ENCODE results near the gene LIPE. TPM values are rescaled to one million over a fixed set of nuclear protein-coding genes. Genes with fewer than 3 reads are reported as not detected.

LIPE gene
- polyA plus RNA-seq, 5 donors, result 7.3 to 11.7 (median 9.4) TPM

- DNase-seq, result no peak
These were observed 38.2 kb downstream of the LIPE start for GRCh38 chr19:42388851-42389489.

- DNase-seq, result peak in 1 of 2 donors; percentile 30
These were observed 40.0 kb downstream of the LIPE start for GRCh38 chr19:42386974-42387707.

GRCh38 chr19:42380155-42380554, 47.0 kb downstream of the LIPE start:
- DNase-seq, result no peak

- no peak for DNase-seq
These were observed 48.7 kb downstream of the LIPE start for GRCh38 chr19:42378225-42379215.

- no peak for DNase-seq
These were observed 51.0 kb downstream of the LIPE start for GRCh38 chr19:42376177-42376555.

- DNase-seq, result no peak
These were observed 51.6 kb downstream of the LIPE start for GRCh38 chr19:42375415-42376176.

GRCh38 chr19:42374826-42375376, 52.3 kb downstream of the LIPE start:
- no peak for DNase-seq

DNA sequence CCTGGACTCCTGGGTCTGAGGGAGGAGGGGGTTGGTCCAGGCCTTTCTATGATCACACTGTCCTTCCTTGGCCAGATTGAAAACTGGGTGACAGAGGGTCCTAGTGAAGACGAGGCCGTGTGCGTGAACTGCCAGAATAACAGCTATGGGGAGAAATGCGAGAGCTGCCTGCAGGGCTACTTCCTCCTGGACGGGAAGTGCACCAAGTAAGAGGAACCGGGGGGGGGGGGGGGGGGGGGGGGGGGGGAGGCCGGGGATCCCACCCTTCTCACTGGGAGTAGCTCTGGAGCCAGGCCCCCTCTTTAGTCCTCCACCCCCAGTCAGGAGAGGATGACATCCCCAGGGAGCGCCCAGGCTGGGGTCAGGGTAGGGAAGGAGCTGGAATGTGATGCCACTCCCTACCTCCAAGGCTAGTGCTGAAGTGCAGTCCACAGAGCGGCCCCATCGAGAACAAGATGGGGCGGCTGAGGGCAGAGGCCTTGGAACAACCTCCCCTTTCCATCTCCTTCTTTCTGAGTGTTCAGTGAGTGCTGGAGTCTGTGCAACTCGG, 56.5 kb downstream of the LIPE start:
- peak in 1 of 2 donors; percentile 21 for DNase-seq

DNA sequence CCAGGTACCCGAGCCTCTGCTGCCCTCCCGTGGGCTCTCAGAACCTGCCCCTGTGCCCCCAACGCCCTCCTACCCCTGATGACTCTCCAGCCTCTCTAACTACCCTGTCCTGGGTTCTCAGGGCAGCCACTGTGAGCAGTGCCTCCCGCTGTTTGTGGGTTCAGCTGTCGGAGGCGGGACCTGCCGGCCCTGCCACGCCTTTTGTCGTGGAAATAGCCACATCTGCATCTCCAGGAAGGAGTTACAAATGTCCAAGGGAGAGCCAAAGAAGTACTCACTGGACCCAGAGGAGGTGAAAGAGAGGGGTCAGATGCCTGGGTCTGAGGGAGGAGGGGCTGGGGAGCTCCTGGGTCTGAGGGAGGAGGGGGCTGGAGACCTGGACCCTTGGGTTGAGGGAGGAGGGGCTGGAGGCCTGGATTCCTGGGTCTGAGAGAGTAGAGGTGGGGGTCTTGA, 57.1 kb downstream of the LIPE start:
- no peak for DNase-seq

GRCh38 chr19:42369433-42370067, 57.6 kb downstream of the LIPE start:
- DNase-seq, result no peak

- DNase-seq, result no peak
These were observed 58.4 kb downstream of the LIPE start for GRCh38 chr19:42368765-42369164.

DNA sequence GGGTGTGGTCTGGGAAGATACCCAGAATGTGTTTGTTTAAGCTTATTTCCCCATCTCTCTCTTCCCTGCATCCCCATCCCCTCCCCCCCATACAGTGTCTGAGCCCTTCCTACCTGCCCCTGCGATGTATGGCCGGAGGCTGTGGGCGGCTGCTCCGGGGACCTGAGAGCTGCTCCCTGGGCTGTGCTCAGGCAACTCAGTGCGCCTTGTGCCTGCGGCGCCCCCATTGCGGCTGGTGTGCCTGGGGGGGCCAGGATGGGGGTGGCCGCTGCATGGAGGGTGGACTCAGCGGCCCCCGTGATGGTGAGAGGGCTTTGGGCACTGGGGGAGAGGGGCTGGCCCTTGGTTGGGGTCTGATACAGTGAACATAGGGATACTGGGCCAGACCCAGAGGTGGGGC, 58.8 kb downstream of the LIPE start:
- no peak for DNase-seq

GRCh38 chr19:42367929-42368328, 59.3 kb downstream of the LIPE start:
- no peak for DNase-seq

DNA sequence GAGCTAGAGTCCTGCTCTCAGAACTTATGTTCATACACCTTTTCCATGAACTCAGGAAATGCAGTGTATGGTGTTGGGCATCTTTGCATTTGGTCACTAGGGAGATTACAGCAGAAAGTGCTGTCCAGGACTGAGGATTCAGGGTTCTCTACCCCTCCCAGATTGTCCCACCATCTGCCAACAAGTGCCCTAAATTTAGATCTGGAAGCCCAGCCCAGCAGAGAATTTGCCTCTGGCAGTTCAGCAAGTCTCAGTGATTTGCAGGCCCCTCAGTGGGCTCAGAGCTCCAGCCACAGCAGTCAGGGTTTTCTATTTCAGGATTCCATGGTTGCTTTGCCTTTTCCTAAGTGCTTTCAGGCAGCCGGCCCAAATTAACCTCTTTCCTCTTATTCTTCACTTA, 60.5 kb downstream of the LIPE start:
- DNase-seq, result no peak

- no peak for DNase-seq
These were observed 63.4 kb downstream of the LIPE start for GRCh38 chr19:42363614-42364346.

DNA sequence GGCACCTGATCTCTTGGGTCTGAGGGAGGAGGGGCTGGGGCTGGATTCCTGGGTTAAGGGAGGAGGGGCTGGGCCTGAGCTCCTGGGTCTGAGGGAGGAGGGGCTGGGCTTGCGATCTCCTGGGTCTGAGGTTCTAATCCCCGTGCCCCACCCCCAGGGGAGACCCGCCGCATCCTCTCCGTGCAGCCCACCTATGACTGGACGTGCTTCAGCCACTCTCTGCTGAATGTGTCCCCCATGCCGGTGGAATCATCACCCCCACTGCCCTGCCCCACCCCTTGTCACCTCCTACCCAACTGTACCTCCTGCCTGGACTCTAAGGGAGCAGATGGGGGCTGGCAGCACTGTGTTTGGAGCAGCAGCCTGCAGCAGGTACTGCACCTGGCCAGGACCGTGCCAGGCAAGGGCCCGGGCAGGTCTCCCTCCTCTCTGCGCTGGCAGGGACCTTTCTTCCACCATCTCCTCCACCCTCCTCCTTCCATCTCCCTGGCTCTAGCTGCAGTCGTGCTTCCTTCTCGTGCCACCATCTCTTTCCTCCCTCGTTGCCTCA, 64.2 kb downstream of the LIPE start:
- DNase-seq, result no peak

DNA sequence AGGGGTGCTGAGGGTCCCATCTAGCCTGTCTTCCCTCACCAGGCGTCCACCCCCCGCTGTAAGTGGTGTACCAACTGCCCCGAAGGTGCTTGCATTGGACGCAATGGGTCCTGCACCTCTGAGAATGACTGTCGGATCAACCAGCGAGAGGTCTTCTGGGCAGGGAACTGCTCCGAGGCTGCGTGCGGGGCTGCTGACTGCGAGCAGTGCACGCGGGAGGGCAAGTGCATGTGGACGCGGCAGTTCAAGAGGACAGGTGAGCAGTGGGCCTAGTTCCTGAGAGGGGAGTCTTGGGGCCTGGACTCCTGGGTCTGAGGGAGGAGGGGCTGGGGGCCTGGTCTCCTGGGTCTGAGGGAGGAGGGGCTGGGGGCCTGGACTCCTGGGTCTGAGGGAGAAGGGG, 64.8 kb downstream of the LIPE start:
- no peak for DNase-seq

- no peak for DNase-seq
These were observed 65.7 kb downstream of the LIPE start for GRCh38 chr19:42361545-42361910.

GRCh38 chr19:42360787-42361544, 66.2 kb downstream of the LIPE start:
- no peak for DNase-seq
